Loucy (cell line): Measurements from ENCODE around the gene CSGALNACT2.

Source experiments
- H2AFZ ChIP-seq: fragments of 200-600 bp; sonication (generic); 2 replicates; pipeline ENCODE4 v1.6.0; 2016; ENCODE audit warnings: antibody characterized with exemption, mild to moderate bottlenecking, low read length, moderate library complexity
- H3F3A ChIP-seq: fragments of 200-600 bp; 2 replicates; pipeline ENCODE4 v1.6.0; 2016; ENCODE audit warnings: antibody characterized with exemption, low read depth, mild to moderate bottlenecking
- H3K27me3 ChIP-seq: fragments of 200-600 bp; sonication (generic); 2 replicates; pipeline ENCODE4 v1.6.1; 2014; ENCODE audit warnings: low read length, mild to moderate bottlenecking; ENCODE audit not compliant: insufficient read depth, poor library complexity, severe bottlenecking
- H3K36me3 ChIP-seq: fragments of 200-600 bp; sonication (generic); 2 replicates; pipeline ENCODE4 v1.6.1; 2016; ENCODE audit warnings: low read length; ENCODE audit not compliant: insufficient read depth
- H3K4me1 ChIP-seq: fragments of 200-600 bp; sonication (generic); 2 replicates; pipeline ENCODE4 v1.5.1; 2014; ENCODE audit warnings: low read length, mild to moderate bottlenecking; ENCODE audit not compliant: insufficient read depth, poor library complexity, severe bottlenecking
- H3K4me2 ChIP-seq: fragments of 200-600 bp; sonication (generic); 2 replicates; pipeline ENCODE4 v1.6.0; 2014; ENCODE audit warnings: antibody characterized with exemption, low read length, low read depth, mild to moderate bottlenecking; ENCODE audit not compliant: poor library complexity, severe bottlenecking
- H3K4me3 ChIP-seq: fragments of 200-600 bp; sonication (generic); 2 replicates; pipeline ENCODE4 v1.5.1; 2014; ENCODE audit warnings: low read length, mild to moderate bottlenecking, mixed read lengths; ENCODE audit not compliant: poor library complexity, severe bottlenecking
- H3K79me2 ChIP-seq: fragments of 200-600 bp; sonication (generic); 2 replicates; pipeline ENCODE4 v1.6.1; 2014; ENCODE audit warnings: low read length; ENCODE audit not compliant: insufficient read depth
- H3K9ac ChIP-seq: fragments of 200-600 bp; sonication (generic); 2 replicates; pipeline ENCODE4 v1.6.0; 2014; ENCODE audit warnings: mild to moderate bottlenecking, low read depth, low read length, moderate library complexity; ENCODE audit not compliant: poor library complexity, severe bottlenecking
- H3K9me2 ChIP-seq: fragments of 200-600 bp; sonication (generic); replicated peaks from 2 replicates; pipeline ENCODE4 v1.6.1; 2016; ENCODE audit warnings: low read depth, low read length, mixed read lengths
- H3K9me3 ChIP-seq: fragments of 200-600 bp; sonication (generic); 2 replicates; pipeline ENCODE4 v1.6.1; 2014; ENCODE audit warnings: mild to moderate bottlenecking, antibody characterized with exemption, low read length, low read depth; ENCODE audit not compliant: insufficient read depth
- H4K20me1 ChIP-seq: fragments of 200-600 bp; sonication (generic); 2 replicates; pipeline ENCODE4 v1.6.0; 2014; ENCODE audit warnings: antibody characterized with exemption, low read length, mild to moderate bottlenecking; ENCODE audit not compliant: insufficient read depth, poor library complexity, severe bottlenecking
- CTCF ChIP-seq: fragments of 200-600 bp; sonication (generic); conservative IDR thresholded peaks from 2 replicates; pipeline ENCODE4 v1.5.1; 2014; ENCODE audit warnings: mild to moderate bottlenecking, antibody characterized with exemption, low read length
- EZH2phosphoT487 ChIP-seq: fragments of 200-600 bp; IDR thresholded peaks from 2 replicates; pipeline ENCODE4 v1.6.1; 2018; ENCODE audit warnings: antibody characterized with exemption, mild to moderate bottlenecking, moderate library complexity, borderline replicate concordance

Gene CSGALNACT2

GRCh38 chr10:43214071-43214955 lies 76.1 kb downstream of the CSGALNACT2 start:
- Histone ChIP-seq H3K9me2 (no peaks in the 10 kb centered on the region), H3K9ac (no peak overlapping the region), H2AFZ (no peak overlapping the region), H3K4me3 (no peak overlapping the region), H3K79me2 (no peaks in the 10 kb centered on the region), H3K4me1 (no peaks in the 10 kb centered on the region), H3F3A (no peaks in the 10 kb centered on the region), H3K9me3 (no peaks in the 10 kb centered on the region), H4K20me1 (no peaks in the 10 kb centered on the region), H3K36me3 (no peaks in the 10 kb centered on the region), H3K27me3 (no peaks in the 10 kb centered on the region), H3K4me2 (no peak overlapping the region)
- TF ChIP-seq EZH2phosphoT487 (no peak), CTCF (no peak)

GRCh38 chr10:43214956-43215561 lies 76.8 kb downstream of the CSGALNACT2 start:
- H3K79me2 ChIP-seq: no peaks in the 10 kb centered on the region
- no peak overlapping the region for H3K4me2 ChIP-seq
- H3K4me1 ChIP-seq: no peaks in the 10 kb centered on the region
- H3K4me3 ChIP-seq: no peak overlapping the region
- no peaks in the 10 kb centered on the region for H3K9me2 ChIP-seq
- no peaks in the 10 kb centered on the region for H4K20me1 ChIP-seq
- H3F3A ChIP-seq: no peaks in the 10 kb centered on the region
- H3K27me3 ChIP-seq: no peaks in the 10 kb centered on the region
- H2AFZ ChIP-seq: no peak overlapping the region
- no peak for TF ChIP-seq CTCF
- TF ChIP-seq EZH2phosphoT487: no peak
- H3K9me3 ChIP-seq: no peaks in the 10 kb centered on the region
- H3K9ac ChIP-seq: no peak overlapping the region
- H3K36me3 ChIP-seq: no peaks in the 10 kb centered on the region

- Histone ChIP-seq H3K9me2 (no peaks in the 10 kb centered on the region), H3K27me3 (no peaks in the 10 kb centered on the region), H3K79me2 (no peaks in the 10 kb centered on the region), H4K20me1 (no peaks in the 10 kb centered on the region), H3K36me3 (no peaks in the 10 kb centered on the region), H3K4me1 (no peaks in the 10 kb centered on the region), H3F3A (no peaks in the 10 kb centered on the region), H2AFZ (no peak overlapping the region), H3K9me3 (no peaks in the 10 kb centered on the region), H3K4me3 (no peak overlapping the region), H3K4me2 (no peak overlapping the region), H3K9ac (no peak overlapping the region)
- TF ChIP-seq EZH2phosphoT487 (no peak), CTCF (no peak)
Measured at GRCh38 chr10:43215758-43216455, 77.7 kb downstream of the CSGALNACT2 start.
